Parathyroid adenoma (tissue), 2 donors: ENCODE measurements around the gene BEND3.
"Not testable (repeated sequence)": the region's sequence is repeated elsewhere in the genome, so short reads cannot be mapped to it uniquely, and the experiment has no call there.

ENCODE experiments used
- H2AFZ ChIP-seq: fragments of 300-600 bp; sonication (generic); one replicate; pipeline ENCODE4 v1.7.0; 2017; ENCODE audit warnings: antibody characterized with exemption, mild to moderate bottlenecking
- H3K27ac ChIP-seq: fragments of 300-600 bp; sonication (generic); one replicate; pipeline ENCODE4 v1.7.0; 2017
- H3K27me3 ChIP-seq: fragments of 300-600 bp; sonication (generic); one replicate; pipeline ENCODE4 v1.7.0; 2017; ENCODE audit warnings: low read length; ENCODE audit not compliant: control insufficient read depth, insufficient read depth
- H3K36me3 ChIP-seq: fragments of 300-600 bp; sonication (generic); one replicate; pipeline ENCODE4 v1.7.0; 2017; ENCODE audit warnings: low read length; ENCODE audit not compliant: control insufficient read depth, insufficient read depth
- H3K4me1 ChIP-seq: fragments of 300-600 bp; sonication (generic); one replicate; pipeline ENCODE4 v1.7.0; 2017; ENCODE audit warnings: control low read depth
- H3K4me2 ChIP-seq: fragments of 300-600 bp; sonication (generic); one replicate; pipeline ENCODE4 v1.7.0; 2017; ENCODE audit warnings: low read length
- H3K4me3 ChIP-seq: fragments of 300-600 bp; sonication (generic); one replicate; pipeline ENCODE4 v1.7.0; 2017; ENCODE audit warnings: low read depth, low read length
- H3K79me2 ChIP-seq: fragments of 300-600 bp; sonication (generic); one replicate; pipeline ENCODE4 v1.7.0; 2017; ENCODE audit warnings: control low read depth
- H3K9ac ChIP-seq: fragments of 300-600 bp; sonication (generic); one replicate; pipeline ENCODE4 v1.7.0; 2017; ENCODE audit warnings: mild to moderate bottlenecking
- H3K9me3 ChIP-seq: fragments of 300-600 bp; sonication (generic); one replicate; pipeline ENCODE4 v1.7.0; 2017; ENCODE audit warnings: low read length; ENCODE audit not compliant: control insufficient read depth
- CTCF ChIP-seq: fragments of 300-600 bp; sonication (generic); IDR thresholded peaks from one replicate; pipeline ENCODE4 v1.7.0; 2017; ENCODE audit warnings: antibody characterized with exemption, mild to moderate bottlenecking
- donor health status: primary hyperparathyroidism.

BEND3 gene

DNA sequence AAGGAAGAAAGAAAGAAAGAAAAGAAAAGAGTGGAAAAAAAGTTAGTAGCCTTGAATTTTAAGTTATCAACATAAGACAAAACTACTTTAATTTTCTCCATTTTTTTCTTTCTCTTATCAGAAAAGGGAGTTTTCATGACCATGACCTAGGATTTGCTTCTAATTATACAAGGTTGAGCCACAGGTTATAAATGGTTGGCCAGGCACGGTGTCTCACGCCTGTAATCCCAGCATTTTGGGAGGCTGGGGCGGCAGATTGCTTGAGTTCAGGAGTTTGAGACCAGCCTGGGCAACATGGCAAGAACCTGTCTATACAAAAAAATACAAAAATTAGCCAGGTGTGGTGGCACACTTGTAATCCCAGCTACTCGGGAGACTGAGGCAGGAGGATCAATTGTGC lies 95.1 kb downstream of the BEND3 start:
- H3K36me3 ChIP-seq, result no peaks in the 10 kb centered on the region
- H3K9me3 ChIP-seq, result no peaks in the 10 kb centered on the region
- no peaks in the 10 kb centered on the region for H3K4me1 ChIP-seq
- H3K9ac ChIP-seq, result no peak overlapping the region
- H2AFZ ChIP-seq, result no peak overlapping the region
- no peak overlapping the region for H3K27ac ChIP-seq
- no peak overlapping the region for H3K4me2 ChIP-seq
- no peaks in the 10 kb centered on the region for H3K79me2 ChIP-seq
- H3K27me3 ChIP-seq, result no peaks in the 10 kb centered on the region
- H3K4me3 ChIP-seq, result no peak overlapping the region
- no peak for TF ChIP-seq CTCF

GRCh38 chr6:107019628-107020027 lies 95.7 kb downstream of the BEND3 start:
- not testable (repeated sequence) for H3K27me3 ChIP-seq, H3K4me1 ChIP-seq, H2AFZ ChIP-seq, H3K9me3 ChIP-seq, H3K36me3 ChIP-seq, H3K4me2 ChIP-seq, H3K27ac ChIP-seq, H3K79me2 ChIP-seq, H3K9ac ChIP-seq, H3K4me3 ChIP-seq

GRCh38 chr6:107019047-107019446 lies 96.3 kb downstream of the BEND3 start:
- Histone ChIP-seq H3K9ac (no peak overlapping the region), H3K27ac (no peak overlapping the region), H3K4me1 (no peaks in the 10 kb centered on the region), H3K79me2 (no peaks in the 10 kb centered on the region), H3K36me3 (no peaks in the 10 kb centered on the region), H2AFZ (no peak overlapping the region), H3K4me2 (no peak overlapping the region), H3K4me3 (no peak overlapping the region), H3K27me3 (no peaks in the 10 kb centered on the region), H3K9me3 (no peaks in the 10 kb centered on the region)
- TF ChIP-seq CTCF, result no peak
